Fibroblast of pulmonary artery (primary cell): Measurements from ENCODE around the gene FDXR.
A peak's percentile ranks its signal among the peaks of the same experiment; 100 is the strongest.

Experiments
- DNase-seq: peaks from one replicate; pipeline ENCODE4 v3.0.0-alpha.2; 2010; ENCODE audit warnings: low read depth
- H3K4me3 ChIP-seq: replicated peaks from 2 replicates; pipeline ENCODE4 v1.5.1; 2011; ENCODE audit warnings: low read depth, mild to moderate bottlenecking, control low read depth, low read length, moderate library complexity
- CTCF ChIP-seq: IDR thresholded peaks from 2 replicates; pipeline ENCODE4 v1.5.1; 2011; ENCODE audit warnings: mild to moderate bottlenecking, control low read depth, low read length, inconsistent platforms; ENCODE audit errors: missing control alignments

The FDXR gene

DNA sequence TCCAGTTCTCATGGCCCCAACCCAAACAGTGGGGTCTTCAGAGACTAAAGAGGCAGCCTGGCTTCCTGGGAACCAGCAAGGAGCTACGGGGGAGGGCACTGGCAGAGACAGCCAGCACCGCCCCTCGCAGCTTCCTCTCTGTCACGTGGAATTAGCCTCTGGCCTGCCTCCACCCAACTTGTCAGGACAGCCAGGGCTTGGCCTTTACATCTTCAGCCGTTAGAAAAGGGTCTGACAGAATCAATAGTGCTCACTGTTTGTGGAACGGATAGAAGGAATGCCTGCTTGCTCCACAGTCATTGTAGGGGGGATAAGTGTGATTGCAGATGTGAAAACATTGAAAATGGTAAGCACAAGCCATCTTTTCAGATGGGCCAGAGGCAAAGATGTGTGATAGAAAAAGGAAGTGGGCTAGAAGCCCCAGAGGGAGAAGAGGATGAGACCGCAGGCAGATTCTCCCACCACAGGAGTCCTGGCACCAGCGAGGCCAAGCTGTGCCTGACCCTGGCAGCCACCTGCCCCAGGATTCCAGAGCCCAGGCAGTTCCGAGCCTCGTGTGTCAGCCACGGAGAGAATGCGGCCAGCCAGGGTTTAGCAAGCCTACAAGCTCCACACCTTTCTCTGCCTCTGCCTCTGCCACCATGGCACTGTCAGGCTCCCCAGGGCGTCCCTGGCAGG lies 31.7 kb downstream of the FDXR start:
- no peak for TF ChIP-seq CTCF
- no peak overlapping the region for H3K4me3 ChIP-seq
- peak; percentile 49 for DNase-seq

GRCh38 chr17:74839990-74840852 lies 32.6 kb downstream of the FDXR start:
- H3K4me3 ChIP-seq: no peak overlapping the region
- no peak for DNase-seq
- TF ChIP-seq CTCF: no peak

DNA sequence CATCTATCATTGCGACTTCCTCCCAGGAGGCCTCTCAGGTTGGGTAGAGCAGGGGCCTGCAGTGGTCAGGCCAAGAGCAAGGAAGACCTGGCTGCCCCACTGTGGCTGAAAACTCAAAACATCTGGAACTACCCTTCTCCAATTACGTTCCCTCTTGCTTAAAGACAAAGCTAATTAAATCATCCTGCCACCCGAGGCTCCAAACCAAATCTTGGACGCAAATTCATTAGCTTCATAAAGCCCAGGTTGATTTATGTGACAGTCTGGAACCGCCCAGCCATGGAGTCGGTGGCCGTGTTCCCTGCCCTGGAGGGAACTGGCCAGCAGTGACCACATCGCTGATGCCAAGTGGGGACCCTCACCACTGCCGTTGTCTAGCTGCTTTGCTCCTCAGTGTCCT lies 34.5 kb downstream of the FDXR start:
- H3K4me3 ChIP-seq: no peak overlapping the region
- DNase-seq: no peak
- TF ChIP-seq CTCF: no peak

- TF ChIP-seq CTCF: no peak
- H3K4me3 ChIP-seq: no peak overlapping the region
- DNase-seq: no peak
Observed at GRCh38 chr17:74836691-74837467, 35.9 kb downstream of the FDXR start.

GRCh38 chr17:74836191-74836590 lies 36.6 kb downstream of the FDXR start:
- no peak for DNase-seq
- no peak overlapping the region for H3K4me3 ChIP-seq
- no peak for TF ChIP-seq CTCF

DNA sequence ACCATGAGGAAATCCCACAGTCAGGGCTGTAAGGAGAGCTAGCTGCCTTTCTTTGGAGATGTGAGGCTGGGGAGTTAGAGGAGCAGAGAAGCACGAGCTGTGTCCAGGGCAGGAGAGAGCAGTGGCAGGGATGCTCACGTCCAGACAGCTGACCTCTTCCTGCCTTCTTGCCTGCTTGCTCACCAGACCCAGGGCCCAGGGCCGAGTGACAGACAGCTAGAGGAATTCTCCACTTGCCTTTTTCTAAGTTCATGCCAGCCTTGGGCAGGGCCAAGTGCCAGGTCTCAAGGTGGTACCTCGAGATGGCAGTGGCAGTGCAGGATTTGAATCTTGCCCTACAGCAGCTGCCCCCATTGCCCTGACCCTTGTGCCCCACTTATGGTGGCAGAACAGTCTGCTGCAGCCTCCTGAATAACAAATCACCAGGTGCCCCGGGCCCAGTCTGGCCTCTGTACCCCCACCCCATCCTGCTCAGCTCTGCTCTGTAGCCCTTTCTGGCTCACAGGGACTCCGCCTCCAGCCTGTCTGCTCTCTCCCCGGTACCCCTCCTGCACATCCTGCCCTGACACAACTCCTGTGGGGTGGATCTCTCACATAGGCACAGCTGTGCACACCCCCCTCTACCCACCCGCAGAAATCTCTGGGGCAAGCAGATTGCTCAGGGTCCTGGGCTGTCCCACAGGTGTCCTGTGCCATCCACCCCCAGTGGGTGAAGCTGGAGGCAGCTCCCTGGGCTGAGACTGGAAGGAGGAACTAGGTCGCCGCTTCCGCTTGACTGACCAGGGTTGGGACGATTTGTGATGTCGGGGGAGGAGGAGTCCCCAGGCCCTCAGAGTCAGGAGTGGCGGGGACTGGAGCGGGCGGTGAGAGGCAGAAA lies 39.1 kb downstream of the FDXR start:
- TF ChIP-seq CTCF: no peak
- no peak for DNase-seq
- H3K4me3 ChIP-seq: no peak overlapping the region
